ENCODE data around the gene ACHE. TPM values are rescaled to one million over a fixed set of nuclear protein-coding genes. Genes with fewer than 3 reads are reported as not detected.

Gene ACHE
- total RNA-seq, 1 experiment from 2014 or later: 7.0 TPM

- H2BK5ac ChIP-seq (ENCODE audit: insufficient read length, low read length): no peak overlapping the region
- no peaks in the 10 kb centered on the region for H3K79me2 ChIP-seq (ENCODE audit: insufficient read depth, low read length)
- H4K91ac ChIP-seq (ENCODE audit: insufficient read length, low read depth, low read length): no peak overlapping the region
- H3K4me3 Mint-ChIP-seq: no peak overlapping the region
- no peaks in the 10 kb centered on the region for H3K79me1 ChIP-seq (ENCODE audit: insufficient read depth, low read depth, low read length, poor library complexity, severe bottlenecking)
- no peak overlapping the region for H2AFZ ChIP-seq (ENCODE audit: low read length)
- H3K14ac ChIP-seq (ENCODE audit: insufficient read depth, low read length): no peak overlapping the region
- no CpG with 5 or more reads among the region's 8 CpGs for WGBS (ENCODE audit: extremely low coverage, insufficient read length, low lambda C conversion rate)
- no peaks in the 10 kb centered on the region for H3K27me3 ChIP-seq (ENCODE audit: insufficient read depth, low read length)
- H3K56ac ChIP-seq (ENCODE audit: insufficient read length, low read depth, low read length): no peak overlapping the region
- no peaks in the 10 kb centered on the region for H3K23me2 ChIP-seq (ENCODE audit: insufficient read length, low read depth, low read length, poor library complexity, severe bottlenecking)
- no peak overlapping the region for H2BK12ac ChIP-seq (ENCODE audit: insufficient read length, low read depth, low read length)
- H3K4me2 ChIP-seq (ENCODE audit: insufficient read depth, insufficient read length, low read length): no peak overlapping the region
- no peak overlapping the region for H2BK120ac ChIP-seq (ENCODE audit: low read depth, low read length, poor library complexity, severe bottlenecking)
- no peak overlapping the region for H4K5ac ChIP-seq (ENCODE audit: insufficient read length, low read depth, low read length)
- no peak overlapping the region for H4K8ac ChIP-seq (replicated peaks; ENCODE audit: insufficient read length, low read depth, low read length)
- no peak overlapping the region for H3T11ph ChIP-seq (ENCODE audit: low read length)
- H3K9me3 Mint-ChIP-seq: no peaks in the 10 kb centered on the region; a peak in 2 of 5 replicates
- no peak overlapping the region for H3K9ac ChIP-seq (ENCODE audit: extremely low read depth, insufficient read length, low read length)
- H2AK5ac ChIP-seq (ENCODE audit: insufficient read length, low read length): no peak overlapping the region
- H3K4me1 ChIP-seq (ENCODE audit: insufficient read depth, low read length): 0 out of 2 replicates have a peak, but pooled peaks cover 2% of the 10 kb centered on the region
- H2BK20ac ChIP-seq (ENCODE audit: low read depth, low read length, poor library complexity, severe bottlenecking): no peak overlapping the region
- H3K9me3 ChIP-seq (ENCODE audit: control insufficient read depth, low read depth, low read length): no peaks in the 10 kb centered on the region
- no peak for DNase-seq
- no peak overlapping the region for H3K23ac ChIP-seq (ENCODE audit: insufficient read length, low read depth, low read length)
- H3K27ac Mint-ChIP-seq: no peak overlapping the region
- H3K27me3 Mint-ChIP-seq (ENCODE audit: low read depth): no peaks in the 10 kb centered on the region; the same call in 1 of the 2 replicates
- peaks cover 12 to 20% of the 10 kb centered on the region in 2 experiments for H3K4me1 Mint-ChIP-seq
- H3K36me3 Mint-ChIP-seq (ENCODE audit: insufficient read depth in 1 of 3, low read depth in 3 of 3): no peaks in the 10 kb centered on the region; a peak in 1 of 7 replicates
- TF ChIP-seq CTCF (conservative IDR thresholded peaks at IDR 0.05): no peak
- no peak overlapping the region for H3K27ac ChIP-seq (ENCODE audit: insufficient read length, low read depth, low read length)
- no peaks in the 10 kb centered on the region for H4K20me1 ChIP-seq (ENCODE audit: control insufficient read depth, insufficient read depth, insufficient read length)
- H3K18ac ChIP-seq (ENCODE audit: insufficient read length, low read depth, low read length): no peak overlapping the region
- H3K4ac ChIP-seq (ENCODE audit: low read depth, low read length): no peak overlapping the region
- no peak overlapping the region for H2BK15ac ChIP-seq (ENCODE audit: low read depth, low read length)
Observed at GRCh38 chr7:100914879-100915447, 19.3 kb upstream of the ACHE start.

Data from H9 (cell line).